ENCODE data around the gene NMUR2.

DNA sequence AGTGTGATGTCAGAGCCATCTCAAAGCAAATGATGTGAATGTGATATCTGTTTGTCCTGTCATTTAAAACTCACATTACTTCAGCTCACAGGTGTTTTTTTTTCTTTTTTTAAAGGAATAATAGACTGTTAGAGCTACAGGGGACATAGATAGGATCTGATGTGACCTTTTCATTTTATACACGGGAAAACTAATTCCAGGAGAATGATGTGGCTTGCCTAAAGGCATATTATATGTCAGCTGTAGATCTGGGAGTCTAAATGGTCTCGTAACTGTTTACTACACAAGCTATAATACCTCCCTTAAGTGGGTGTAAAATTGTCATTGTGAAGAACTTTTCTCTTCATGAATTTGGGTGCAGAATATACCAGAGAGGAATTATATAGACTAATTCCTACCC lies 2.0 kb downstream of the NMUR2 start:
- TF ChIP-seq POLR2AphosphoS5 (IDR thresholded peaks at IDR 0.05; ENCODE audit: borderline replicate concordance, low read depth, low read length) (no peak), EZH2 (IDR thresholded peaks at IDR 0.05) (no peak), FOXP2 (optimal IDR thresholded peaks at IDR 0.05; ENCODE audit: control extremely low read depth, extremely low read length, insufficient read depth) (no peak)
